ENCODE data around the gene CYTH3.

Gene CYTH3

DNA sequence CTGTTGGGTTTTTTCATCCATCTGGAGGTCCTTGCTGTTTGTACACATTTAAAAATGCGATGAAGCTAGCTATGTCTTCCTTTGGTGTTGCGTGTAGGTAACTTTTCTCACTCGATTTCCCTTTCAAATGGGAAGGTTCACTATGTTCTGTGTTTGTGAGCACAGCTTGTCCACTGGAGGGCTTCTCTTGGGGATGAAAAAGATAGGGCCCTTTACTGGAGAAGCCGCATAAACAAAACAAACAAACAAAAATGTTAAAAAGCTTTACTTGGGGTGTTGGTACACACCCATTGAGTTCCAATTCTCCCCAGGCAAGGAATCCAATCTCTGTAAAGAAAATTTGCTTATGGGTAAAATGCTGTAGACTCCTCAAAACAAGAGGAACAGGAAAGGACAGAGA, 23.4 kb downstream of the CYTH3 start:
- Histone ChIP-seq H3K27ac (no peak overlapping the region), H3K4me3 (no peak overlapping the region), H3K36me3 (no peaks in the 10 kb centered on the region), H3K9me3 (no peaks in the 10 kb centered on the region), H3K27me3 (no peaks in the 10 kb centered on the region), H3K4me1 (peaks cover 0 to 75% (median 35%) of the 10 kb centered on the region in 4 donors)
- intact Hi-C loops (cut with DNase I; ENCODE audit: low total_unique reads) = no loop called here
- DNase-seq = no peak
- TF ChIP-seq CTCF (IDR thresholded peaks at IDR 0.05) = no peak

GRCh38 chr7:6248581-6248980, 23.8 kb downstream of the CYTH3 start:
- no peak for DNase-seq
- Histone ChIP-seq H3K9me3 (no peaks in the 10 kb centered on the region), H3K4me1 (peaks cover 0 to 71% (median 30%) of the 10 kb centered on the region in 4 donors), H3K4me3 (no peak overlapping the region), H3K27me3 (no peaks in the 10 kb centered on the region), H3K27ac (no peak overlapping the region), H3K36me3 (no peaks in the 10 kb centered on the region)
- TF ChIP-seq CTCF (IDR thresholded peaks at IDR 0.05) = no peak
- intact Hi-C loops (cut with DNase I; ENCODE audit: low total_unique reads) = no loop called here

DNA sequence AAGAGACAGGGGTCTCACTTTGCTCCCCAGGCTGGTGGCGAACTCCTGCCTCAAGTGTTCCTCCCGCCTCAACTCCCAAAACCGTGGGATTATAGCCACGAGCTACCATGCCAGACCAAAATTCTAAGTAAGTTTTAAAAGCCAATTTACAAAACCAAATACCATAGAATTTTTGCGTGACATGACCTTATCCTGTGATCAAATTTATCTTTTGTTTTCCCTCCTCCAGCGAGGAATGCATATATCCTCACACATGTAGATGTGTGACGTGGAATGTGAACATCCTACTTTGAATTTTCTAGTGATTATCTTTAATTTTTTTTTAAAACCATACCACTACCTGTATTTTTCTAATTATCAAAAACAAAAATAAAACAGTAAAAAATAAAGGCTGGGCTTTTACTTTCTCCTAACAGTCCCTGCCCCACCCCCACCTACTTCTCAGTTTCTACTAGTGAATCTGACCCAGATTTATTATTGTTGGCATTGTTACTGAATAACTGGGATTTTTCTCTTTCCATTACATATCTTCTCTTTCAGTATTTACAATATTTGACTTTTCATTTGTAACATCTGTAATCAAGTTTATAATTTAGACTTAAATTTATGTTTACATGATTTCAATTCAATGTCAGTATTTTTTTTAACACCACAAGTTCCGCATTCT, 26.0 kb downstream of the CYTH3 start:
- DNase-seq = no peak
- no peak overlapping the region for H3K4me3 ChIP-seq
- no peaks in the 10 kb centered on the region for H3K9me3 ChIP-seq
- peaks cover 0 to 49% (median 15%) of the 10 kb centered on the region in 4 donors for H3K4me1 ChIP-seq
- no peak for TF ChIP-seq CTCF (IDR thresholded peaks at IDR 0.05)
- no peak overlapping the region for H3K27ac ChIP-seq
- H3K36me3 ChIP-seq = no peaks in the 10 kb centered on the region
- no peaks in the 10 kb centered on the region for H3K27me3 ChIP-seq
- intact Hi-C loops (cut with DNase I; ENCODE audit: low total_unique reads) = no loop called here

DNA sequence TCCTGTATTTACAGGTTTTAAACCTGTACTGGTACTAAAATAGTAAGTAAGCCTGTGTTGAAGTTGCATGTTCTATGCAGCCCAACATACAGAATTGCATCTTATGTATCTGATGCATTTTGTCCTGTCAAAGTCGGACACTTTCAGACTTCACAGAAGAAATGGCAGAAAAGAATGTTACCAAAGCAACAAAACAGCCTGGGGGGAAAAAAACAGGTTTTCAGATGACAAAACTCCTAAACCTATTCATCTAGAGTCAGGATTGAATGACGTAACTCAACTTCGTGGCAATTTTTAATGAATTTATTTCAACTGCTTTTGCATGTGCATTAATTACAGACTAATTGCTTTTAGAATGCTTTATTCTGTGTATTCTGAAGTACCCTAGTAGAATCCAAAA, 28.4 kb downstream of the CYTH3 start:
- H3K9me3 ChIP-seq = no peaks in the 10 kb centered on the region
- no peak overlapping the region for H3K4me3 ChIP-seq
- TF ChIP-seq CTCF (IDR thresholded peaks at IDR 0.05) = no peak
- intact Hi-C loops (cut with DNase I; ENCODE audit: low total_unique reads) = no loop called here
- DNase-seq = no peak
- H3K27me3 ChIP-seq = no peaks in the 10 kb centered on the region
- peaks cover 0 to 33% (median 6%) of the 10 kb centered on the region in 4 donors for H3K4me1 ChIP-seq
- H3K27ac ChIP-seq = no peak overlapping the region
- no peaks in the 10 kb centered on the region for H3K36me3 ChIP-seq

GRCh38 chr7:6243168-6243567, 29.3 kb downstream of the CYTH3 start:
- intact Hi-C loops (cut with DNase I; ENCODE audit: low total_unique reads) = no loop called here

More at GRCh38 chr7:6243168-6243567, 29.3 kb downstream of the CYTH3 start:
- H3K27ac ChIP-seq = no peak overlapping the region
- H3K36me3 ChIP-seq = no peaks in the 10 kb centered on the region
- H3K4me1 ChIP-seq = peaks cover 0 to 28% (median 6%) of the 10 kb centered on the region in 4 donors
- DNase-seq = no peak
- no peak for TF ChIP-seq CTCF (IDR thresholded peaks at IDR 0.05)
- no peaks in the 10 kb centered on the region for H3K9me3 ChIP-seq
- no peaks in the 10 kb centered on the region for H3K27me3 ChIP-seq
- no peak overlapping the region for H3K4me3 ChIP-seq
